Naive thymus-derived CD8-positive, alpha-beta T cell (primary cell): ENCODE measurements around the gene RPL15. TPM values are rescaled to one million over a fixed set of nuclear protein-coding genes. Genes with fewer than 3 reads are reported as not detected.

Experiments used
- ATAC-seq, 2 donors: fragments of 150-1000 bp; cut with Tn5 transposase in 1 of 2; sonication (Bioruptor Pico), chemical (Tn5 transposase) in 1 of 2; 1 replicate in 1 of 2; 2 replicates in 1 of 2; pipeline ENCODE4 v1.10.0; 2021; ENCODE audit warnings: mild to moderate bottlenecking in 2 of 2, moderate library complexity in 2 of 2
- POLR2A ChIA-PET: fragments of 350-600 bp; sonication (Branson Sonifier 250); formaldehyde crosslinking; loops from one replicate; lab custom pipeline; 2021; ENCODE audit warnings: antibody characterized with exemption; lab: Charles Lee
- DNase-seq, 10 donors: peaks; one replicate each; pipeline versions ENCODE4 v3.0.0 to v3.0.0-alpha.2; 2020 to 2022
- H3K27ac Mint-ChIP-seq, 10 donors: one replicate each; pipeline ENCODE4 v1.8.0; 2020 to 2022; ENCODE audit warnings: mild to moderate bottlenecking in 10 of 10, mixed read lengths in 10 of 10, moderate library complexity in 4 of 10, inconsistent platforms in 1 of 10
- H3K27me3 Mint-ChIP-seq, 5 donors: one replicate each; pipeline ENCODE4 v1.8.0; 2021 to 2022; ENCODE audit warnings: mixed read lengths in 5 of 5
- H3K36me3 Mint-ChIP-seq, 3 donors: one replicate each; pipeline ENCODE4 v1.8.0; 2020 to 2022; ENCODE audit warnings: mixed read lengths in 3 of 3, mild to moderate bottlenecking in 2 of 3, inconsistent platforms in 1 of 3
- H3K4me1 Mint-ChIP-seq, 4 donors: one replicate each; pipeline ENCODE4 v1.8.0; 2021 to 2022; ENCODE audit warnings: mixed read lengths in 4 of 4
- H3K4me3 Mint-ChIP-seq, 10 donors: one replicate each; pipeline ENCODE4 v1.8.0; 2020 to 2022; ENCODE audit warnings: mild to moderate bottlenecking in 10 of 10, mixed read lengths in 10 of 10, moderate library complexity in 6 of 10, inconsistent platforms in 1 of 10
- H3K9me3 Mint-ChIP-seq, 9 donors: one replicate each; pipeline ENCODE4 v1.8.0; 2020 to 2022; ENCODE audit warnings: mixed read lengths in 9 of 9, mild to moderate bottlenecking in 3 of 9, inconsistent platforms in 1 of 9, moderate library complexity in 1 of 9
- polyA plus RNA-seq, 3 donors: library from polyadenylated mRNA; unstranded; fragments of 300-500 nt; fragmentation: Illumina TruSeq; gene quantifications; one replicate each; pipeline ENCODE4 v1.2.3, GENCODE V29; 2021
- total RNA-seq, 8 experiments: library from RNA in 2 of 8; stranded (reverse) in 2 of 8; gene quantifications; one replicate each; pipeline ENCODE4 v1.2.3 and lab custom pipeline; 2021 to 2026

The RPL15 gene
- total and polyA plus RNA-seq, 5 experiments from 2014 or later, result 2,184 to 6,458 (median 5,952) TPM

- no peak for DNase-seq
- Mint-ChIP-seq H3K27me3 (peaks cover 0 to 1% (median 0%) of the 10 kb centered on the region in 5 donors), H3K9me3 (peaks cover 0 to 7% (median 0%) of the 10 kb centered on the region in 9 donors), H3K4me3 (no peak overlapping the region), H3K4me1 (peaks cover 0 to 2% (median 1%) of the 10 kb centered on the region in 4 donors), H3K27ac (peak overlapping the region in 1 of 10 donors; percentile 71), H3K36me3 (peaks cover 0 to 10% (median 0%) of the 10 kb centered on the region in 3 donors)
- POLR2A ChIA-PET, result interaction anchor here (0.7 kb wide), 2 partner anchors 12 to 22 kb away, joined by 3 read pairs; partner anchors contain the start of genes NKIRAS1 and RPL15
- ATAC-seq, result no peak
Observed at GRCh38 chr3:23938688-23939087, 21.8 kb downstream of the RPL15 start.

- no peak overlapping the region for H3K27ac Mint-ChIP-seq
Observed at GRCh38 chr3:23940775-23941174, 23.8 kb downstream of the RPL15 start.

GRCh38 chr3:23941440-23941839 is 24.5 kb downstream of the RPL15 start:
- Mint-ChIP-seq H3K27ac (no peak overlapping the region), H3K4me1 (peaks cover 7 to 14% (median 8%) of the 10 kb centered on the region in 4 donors), H3K4me3 (no peak overlapping the region), H3K36me3 (peaks cover 0 to 6% (median 0%) of the 10 kb centered on the region in 3 donors), H3K9me3 (peaks cover 0 to 7% (median 0%) of the 10 kb centered on the region in 9 donors), H3K27me3 (no peaks in the 10 kb centered on the region)
- ATAC-seq, result no peak
- DNase-seq, result no peak
- POLR2A ChIA-PET, result interaction anchor here (1.0 to 1.6 kb wide), 3 partner anchors 18 to 25 kb away, joined by 5 to 7 read pairs (median 6); partner anchors contain the start of genes NKIRAS1 and RPL15

More at GRCh38 chr3:23940775-23941174, 23.8 kb downstream of the RPL15 start:
- DNase-seq, result no peak
- Mint-ChIP-seq H3K4me1 (peaks cover 7 to 14% (median 8%) of the 10 kb centered on the region in 4 donors), H3K9me3 (peaks cover 0 to 7% (median 0%) of the 10 kb centered on the region in 9 donors), H3K36me3 (peaks cover 0 to 6% (median 0%) of the 10 kb centered on the region in 3 donors), H3K4me3 (no peak overlapping the region), H3K27me3 (no peaks in the 10 kb centered on the region)
- POLR2A ChIA-PET, result interaction anchor here (1.0 to 1.6 kb wide), 2 partner anchors 18 to 23 kb away, joined by 5 to 7 read pairs; partner anchors contain the start of genes NKIRAS1 and RPL15
- no peak for ATAC-seq

GRCh38 chr3:23942546-23942945 is 25.6 kb downstream of the RPL15 start:
- Mint-ChIP-seq H3K36me3 (peaks cover 0 to 6% (median 4%) of the 10 kb centered on the region in 3 donors), H3K4me3 (peak overlapping the region in 1 of 10 donors; percentile 45), H3K27me3 (no peaks in the 10 kb centered on the region), H3K27ac (peak overlapping the region in 4 of 10 donors; percentile 9 to 87 (median 30)), H3K4me1 (peaks cover 11 to 21% (median 16%) of the 10 kb centered on the region in 4 donors), H3K9me3 (peaks cover 0 to 7% (median 0%) of the 10 kb centered on the region in 9 donors)
- ATAC-seq, result no peak
- no peak for DNase-seq
- POLR2A ChIA-PET, result interaction anchor here (1.4 kb wide), 1 partner anchor 26 kb away, joined by 6 read pairs; the partner anchor contains the start of genes NKIRAS1 and RPL15

- ATAC-seq (no peak), DNase-seq (peak in 2 of 10 donors; percentile 24 to 26)
- Mint-ChIP-seq H3K9me3 (peaks cover 0 to under 1% (median 0%) of the 10 kb centered on the region in 9 donors), H3K27ac (peak overlapping the region; percentile 84 to 96 (median 94)), H3K4me1 (peaks cover 14 to 37% (median 30%) of the 10 kb centered on the region in 4 donors), H3K4me3 (peak overlapping the region; percentile 76 to 97 (median 85)), H3K27me3 (no peaks in the 10 kb centered on the region), H3K36me3 (peaks cover 0 to 4% (median 3%) of the 10 kb centered on the region in 3 donors)
- POLR2A ChIA-PET, result interaction anchor here (0.8 to 9.1 kb wide), 5 partner anchors 20 to 27 kb away, joined by 3 to 105 read pairs (median 3); partner anchors contain the start of genes NKIRAS1 and RPL15
Observed at GRCh38 chr3:23944007-23944783, 27.3 kb downstream of the RPL15 start.

- H3K36me3 Mint-ChIP-seq, result peaks cover 0 to 4% (median 3%) of the 10 kb centered on the region in 3 donors
- no peaks in the 10 kb centered on the region for H3K27me3 Mint-ChIP-seq
- H3K9me3 Mint-ChIP-seq, result no peaks in the 10 kb centered on the region
- POLR2A ChIA-PET, result interaction anchor here (0.9 to 9.1 kb wide), 4 partner anchors 21 to 28 kb away, joined by 3 to 105 read pairs (median 4); partner anchors contain the start of genes NKIRAS1 and RPL15
- peak within 1 kb of the TSS; percentile 81 to 97 (median 88) for H3K4me3 Mint-ChIP-seq
- DNase-seq (peak; percentile 63 to 85 (median 78)), ATAC-seq (peak; percentile 51 to 62)
- H3K4me1 Mint-ChIP-seq, result peaks cover 22 to 45% (median 38%) of the 10 kb centered on the region in 4 donors
- H3K27ac Mint-ChIP-seq, result peak within 1 kb of the TSS; percentile 84 to 96 (median 94)
Observed at GRCh38 chr3:23944861-23945662, 28.1 kb downstream of the RPL15 start, which contains the start of gene NR1D2. Gene NR1D2 (plus strand): TSS chr3:23945286. CDS start chr3:23945579, 293 bp downstream.

GRCh38 chr3:23945663-23945912 is 28.7 kb downstream of the RPL15 start:
- Mint-ChIP-seq H3K36me3 (peaks cover 0 to 4% (median 3%) of the 10 kb centered on the region in 3 donors), H3K4me1 (peaks cover 26 to 50% (median 44%) of the 10 kb centered on the region in 4 donors), H3K27ac (peak overlapping the region in 6 of 10 donors; percentile 49 to 87 (median 78)), H3K4me3 (peak overlapping the region in 8 of 10 donors; percentile 28 to 97 (median 58)), H3K27me3 (no peaks in the 10 kb centered on the region), H3K9me3 (no peaks in the 10 kb centered on the region)
- ATAC-seq (no peak), DNase-seq (peak in 1 of 10 donors; percentile 94)
- POLR2A ChIA-PET, result interaction anchor here (1.6 to 9.1 kb wide), 2 partner anchors 22 to 29 kb away, joined by 4 to 105 read pairs; partner anchors contain the start of genes NKIRAS1 and RPL15

GRCh38 chr3:23945913-23946687 is 29.2 kb downstream of the RPL15 start:
- Mint-ChIP-seq H3K4me3 (peak overlapping the region; percentile 64 to 97 (median 88)), H3K36me3 (peaks cover 0 to 4% (median 3%) of the 10 kb centered on the region in 3 donors), H3K27ac (peak overlapping the region; percentile 82 to 96 (median 92)), H3K27me3 (no peaks in the 10 kb centered on the region), H3K4me1 (peaks cover 27 to 56% (median 46%) of the 10 kb centered on the region in 4 donors), H3K9me3 (no peaks in the 10 kb centered on the region)
- POLR2A ChIA-PET, result interaction anchor here (0.5 to 9.1 kb wide), 4 partner anchors 12 to 1839 kb away, joined by 3 to 105 read pairs (median 6); partner anchors contain the start of genes NKIRAS1 and RPL15
- DNase-seq (peak; percentile 94 to 99 (median 97)), ATAC-seq (peak; percentile 72 to 79)

GRCh38 chr3:23948761-23949160 is 31.8 kb downstream of the RPL15 start:
- Mint-ChIP-seq H3K27ac (peak overlapping the region in 1 of 10 donors; percentile 47), H3K4me1 (peaks cover 36 to 82% (median 66%) of the 10 kb centered on the region in 4 donors), H3K27me3 (no peaks in the 10 kb centered on the region), H3K9me3 (no peaks in the 10 kb centered on the region), H3K4me3 (peak overlapping the region in 1 of 10 donors; percentile 7), H3K36me3 (peaks cover 0 to 4% (median 3%) of the 10 kb centered on the region in 3 donors)
- ATAC-seq (no peak), DNase-seq (no peak)
- POLR2A ChIA-PET, result interaction anchor here (9.1 kb wide), 1 partner anchor 32 kb away, joined by 105 read pairs; the partner anchor contains the start of genes NKIRAS1 and RPL15

GRCh38 chr3:23949784-23950183 is 32.9 kb downstream of the RPL15 start:
- H3K27ac Mint-ChIP-seq, result peak overlapping the region in 9 of 10 donors; percentile 32 to 83 (median 61)
- POLR2A ChIA-PET, result interaction anchor here (9.1 kb wide), 1 partner anchor 33 kb away, joined by 105 read pairs; the partner anchor contains the start of genes NKIRAS1 and RPL15
- H3K9me3 Mint-ChIP-seq, result no peaks in the 10 kb centered on the region
- H3K4me1 Mint-ChIP-seq, result peaks cover 35 to 85% (median 67%) of the 10 kb centered on the region in 4 donors
- ATAC-seq, result no peak
- peak overlapping the region; percentile 54 to 77 (median 66) for H3K4me3 Mint-ChIP-seq
- no peaks in the 10 kb centered on the region for H3K27me3 Mint-ChIP-seq
- H3K36me3 Mint-ChIP-seq, result peaks cover 0 to 12% (median 3%) of the 10 kb centered on the region in 3 donors
- no peak for DNase-seq
